GM23338 (cell line): ENCODE data around the gene RBM45. TPM values are rescaled to one million over a fixed set of nuclear protein-coding genes. Genes with fewer than 3 reads are reported as not detected.

ENCODE experiments used
- ATAC-seq: fragments of 200-7000 bp; cut with Tn5 transposase; 3 replicates; pipeline ENCODE4 v1.9.1; 2020
- DNase-seq: peaks from one replicate; pipeline ENCODE4 v3.0.0-alpha.2; 2015; ENCODE audit warnings: low spot score
- H2AFZ ChIP-seq: fragments of 200-600 bp; sonication (generic); 2 replicates; pipeline ENCODE4 v1.8.0; 2016; ENCODE audit warnings: antibody characterized with exemption, mild to moderate bottlenecking, moderate library complexity
- H3F3A ChIP-seq: fragments of 200-600 bp; sonication (generic); replicated peaks from 2 replicates; pipeline ENCODE4 v1.8.0; 2017; ENCODE audit warnings: antibody characterized with exemption, mixed run types, low read depth
- H3K27ac ChIP-seq: fragments of 200-600 bp; sonication (generic); 2 replicates; pipeline ENCODE4 v1.6.1; 2016; ENCODE audit warnings: low read depth
- H3K27me3 ChIP-seq: fragments of 200-600 bp; sonication (generic); 2 replicates; pipeline ENCODE4 v1.8.0; 2016; ENCODE audit warnings: mild to moderate bottlenecking, mixed run types, moderate library complexity; ENCODE audit not compliant: insufficient read depth
- H3K36me3 ChIP-seq: fragments of 200-600 bp; sonication (generic); 2 replicates; pipeline ENCODE4 v1.8.0; 2016; ENCODE audit warnings: mild to moderate bottlenecking; ENCODE audit not compliant: insufficient read depth
- H3K4me1 ChIP-seq: fragments of 200-600 bp; sonication (generic); 2 replicates; pipeline ENCODE4 v1.8.0; 2016; ENCODE audit warnings: mild to moderate bottlenecking, moderate library complexity; ENCODE audit not compliant: insufficient read depth
- H3K4me2 ChIP-seq: fragments of 200-600 bp; sonication (generic); 2 replicates; pipeline ENCODE4 v1.7.1; 2017; ENCODE audit warnings: mixed run types
- H3K4me3 ChIP-seq: fragments of 200-600 bp; sonication (generic); 2 replicates; pipeline ENCODE4 v1.6.1; 2016; ENCODE audit warnings: mixed run types
- H3K79me2 ChIP-seq: fragments of 200-600 bp; sonication (generic); replicated peaks from 2 replicates; pipeline ENCODE4 v1.8.0; 2017; ENCODE audit warnings: mild to moderate bottlenecking; ENCODE audit not compliant: insufficient read depth
- H3K9me2 ChIP-seq: fragments of 200-600 bp; sonication (generic); 2 replicates; pipeline ENCODE4 v1.8.0; 2017; ENCODE audit not compliant: insufficient read depth
- H4K20me1 ChIP-seq: fragments of 200-600 bp; sonication (generic); replicated peaks from 2 replicates; pipeline ENCODE4 v1.8.0; 2017; ENCODE audit warnings: mild to moderate bottlenecking; ENCODE audit not compliant: insufficient read depth
- H3K27ac Mint-ChIP-seq: 2 replicates; pipeline ENCODE4 v1.8.0; 2020; ENCODE audit warnings: inconsistent platforms, mild to moderate bottlenecking, moderate library complexity, mixed read lengths
- H3K27me3 Mint-ChIP-seq: 3 replicates; pipeline ENCODE4 v1.8.0; 2022; ENCODE audit warnings: low read depth, mild to moderate bottlenecking, moderate library complexity, mixed read lengths, inconsistent platforms; ENCODE audit not compliant: insufficient read depth, poor library complexity
- H3K36me3 Mint-ChIP-seq: 3 replicates; pipeline ENCODE4 v1.8.0; 2021; ENCODE audit warnings: low read depth, mild to moderate bottlenecking, inconsistent platforms, moderate library complexity, mixed read lengths
- H3K4me1 Mint-ChIP-seq: 3 replicates; pipeline ENCODE4 v1.8.0; 2020; ENCODE audit warnings: mild to moderate bottlenecking, inconsistent platforms, mixed read lengths
- H3K4me3 Mint-ChIP-seq: 3 replicates; pipeline ENCODE4 v1.8.0; 2021; ENCODE audit warnings: moderate library complexity, mild to moderate bottlenecking, inconsistent platforms, mixed read lengths
- H3K9me3 Mint-ChIP-seq: 3 replicates; pipeline ENCODE4 v1.8.0; 2020; ENCODE audit warnings: moderate library complexity, mild to moderate bottlenecking, inconsistent platforms, mixed read lengths
- EZH2phosphoT487 ChIP-seq: fragments of 200-600 bp; sonication (generic); IDR thresholded peaks from one replicate; pipeline ENCODE4 v1.8.1; 2018; ENCODE audit warnings: antibody characterized with exemption; ENCODE audit not compliant: unreplicated experiment
- NANOG ChIP-seq: IDR thresholded peaks from 2 replicates; pipeline ENCODE4 v1.6.1; 2016; ENCODE audit warnings: antibody characterized with exemption, borderline replicate concordance
- POLR2AphosphoS5 ChIP-seq: IDR thresholded peaks from 2 replicates; pipeline ENCODE4 v1.6.1; 2016; ENCODE audit warnings: antibody characterized with exemption, low read depth
- ZNF114 ChIP-seq: fragments of 250-450 bp; sonication (Bioruptor Pico); IDR thresholded peaks from 2 replicates; pipeline ENCODE4 v1.5.0; 2020; ENCODE audit warnings: mild to moderate bottlenecking, moderate library complexity
- polyA plus RNA-seq: library from polyadenylated mRNA; unstranded; fragments of >200 nt; fragmentation: Nextera tagmentation; extraction: Ambion mirVana; gene quantifications from 2 replicates; pipeline ENCODE4 v1.2.1, GENCODE V29; 2016
- total RNA-seq: library from RNA; depleted of rRNA; stranded (reverse); fragments of >200 nt; shearing (Covaris generic); gene quantifications from 2 replicates; pipeline ENCODE4 v1.2.3, GENCODE V29; 2014
- TF ChIP-seq, protein P1 (sequence below): IDR thresholded peaks from one replicate; pipeline ENCODE4 v1.6.1; 2018; ENCODE audit warnings: antibody characterized with exemption; ENCODE audit not compliant: unreplicated experiment
- TF ChIP-seq, protein P2 (sequence below): fragments of 250-450 bp; sonication (Bioruptor Pico); IDR thresholded peaks from 2 replicates; pipeline ENCODE4 v1.5.0; 2020; ENCODE audit warnings: mild to moderate bottlenecking, moderate library complexity

RBM45 gene
- total and polyA plus RNA-seq, 2 experiments from 2014 or later: 15.8 to 17.1 TPM

DNA sequence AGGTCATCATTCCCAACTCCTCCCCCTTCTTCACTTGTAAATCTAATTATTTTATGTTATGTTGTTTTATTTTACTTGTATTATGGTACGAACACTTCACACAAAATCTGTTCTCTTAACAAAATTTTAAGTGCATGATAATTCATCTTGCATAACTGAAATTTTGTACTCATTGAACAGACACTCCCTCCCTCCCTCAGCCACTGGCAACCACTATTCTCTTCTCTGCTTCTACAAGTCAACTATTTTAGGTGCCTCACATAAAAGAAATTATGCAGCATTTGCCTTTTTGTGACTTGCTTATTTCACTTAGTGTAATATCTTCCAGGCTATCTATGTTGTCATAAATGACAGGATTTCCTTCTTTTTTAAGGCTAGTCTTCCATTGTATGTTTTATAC lies 51.7 kb downstream of the RBM45 start:
- Histone ChIP-seq H3K4me2 (no peak overlapping the region), H3K27me3 (no peaks in the 10 kb centered on the region), H4K20me1 (no peaks in the 10 kb centered on the region), H3K9me2 (no peaks in the 10 kb centered on the region), H3F3A (no peaks in the 10 kb centered on the region), H3K79me2 (no peaks in the 10 kb centered on the region), H3K27ac (no peak overlapping the region), H2AFZ (peak overlapping the region; percentile 28; the same call in 1 of the 2 replicates), H3K36me3 (no peaks in the 10 kb centered on the region), H3K4me3 (no peak overlapping the region), H3K4me1 (no peaks in the 10 kb centered on the region)
- no peak for ATAC-seq
- Mint-ChIP-seq H3K4me1 (no peaks in the 10 kb centered on the region), H3K27me3 (no peaks in the 10 kb centered on the region), H3K4me3 (no peak overlapping the region), H3K27ac (no peak overlapping the region), H3K36me3 (no peaks in the 10 kb centered on the region), H3K9me3 (no peaks in the 10 kb centered on the region)
- TF ChIP-seq, protein P1, sequence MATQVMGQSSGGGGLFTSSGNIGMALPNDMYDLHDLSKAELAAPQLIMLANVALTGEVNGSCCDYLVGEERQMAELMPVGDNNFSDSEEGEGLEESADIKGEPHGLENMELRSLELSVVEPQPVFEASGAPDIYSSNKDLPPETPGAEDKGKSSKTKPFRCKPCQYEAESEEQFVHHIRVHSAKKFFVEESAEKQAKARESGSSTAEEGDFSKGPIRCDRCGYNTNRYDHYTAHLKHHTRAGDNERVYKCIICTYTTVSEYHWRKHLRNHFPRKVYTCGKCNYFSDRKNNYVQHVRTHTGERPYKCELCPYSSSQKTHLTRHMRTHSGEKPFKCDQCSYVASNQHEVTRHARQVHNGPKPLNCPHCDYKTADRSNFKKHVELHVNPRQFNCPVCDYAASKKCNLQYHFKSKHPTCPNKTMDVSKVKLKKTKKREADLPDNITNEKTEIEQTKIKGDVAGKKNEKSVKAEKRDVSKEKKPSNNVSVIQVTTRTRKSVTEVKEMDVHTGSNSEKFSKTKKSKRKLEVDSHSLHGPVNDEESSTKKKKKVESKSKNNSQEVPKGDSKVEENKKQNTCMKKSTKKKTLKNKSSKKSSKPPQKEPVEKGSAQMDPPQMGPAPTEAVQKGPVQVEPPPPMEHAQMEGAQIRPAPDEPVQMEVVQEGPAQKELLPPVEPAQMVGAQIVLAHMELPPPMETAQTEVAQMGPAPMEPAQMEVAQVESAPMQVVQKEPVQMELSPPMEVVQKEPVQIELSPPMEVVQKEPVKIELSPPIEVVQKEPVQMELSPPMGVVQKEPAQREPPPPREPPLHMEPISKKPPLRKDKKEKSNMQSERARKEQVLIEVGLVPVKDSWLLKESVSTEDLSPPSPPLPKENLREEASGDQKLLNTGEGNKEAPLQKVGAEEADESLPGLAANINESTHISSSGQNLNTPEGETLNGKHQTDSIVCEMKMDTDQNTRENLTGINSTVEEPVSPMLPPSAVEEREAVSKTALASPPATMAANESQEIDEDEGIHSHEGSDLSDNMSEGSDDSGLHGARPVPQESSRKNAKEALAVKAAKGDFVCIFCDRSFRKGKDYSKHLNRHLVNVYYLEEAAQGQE: no peak
- TF ChIP-seq EZH2phosphoT487: no peak
- no peak for TF ChIP-seq NANOG
- TF ChIP-seq ZNF114 (CRISPR knock-in tag): no peak
- TF ChIP-seq, protein P2, sequence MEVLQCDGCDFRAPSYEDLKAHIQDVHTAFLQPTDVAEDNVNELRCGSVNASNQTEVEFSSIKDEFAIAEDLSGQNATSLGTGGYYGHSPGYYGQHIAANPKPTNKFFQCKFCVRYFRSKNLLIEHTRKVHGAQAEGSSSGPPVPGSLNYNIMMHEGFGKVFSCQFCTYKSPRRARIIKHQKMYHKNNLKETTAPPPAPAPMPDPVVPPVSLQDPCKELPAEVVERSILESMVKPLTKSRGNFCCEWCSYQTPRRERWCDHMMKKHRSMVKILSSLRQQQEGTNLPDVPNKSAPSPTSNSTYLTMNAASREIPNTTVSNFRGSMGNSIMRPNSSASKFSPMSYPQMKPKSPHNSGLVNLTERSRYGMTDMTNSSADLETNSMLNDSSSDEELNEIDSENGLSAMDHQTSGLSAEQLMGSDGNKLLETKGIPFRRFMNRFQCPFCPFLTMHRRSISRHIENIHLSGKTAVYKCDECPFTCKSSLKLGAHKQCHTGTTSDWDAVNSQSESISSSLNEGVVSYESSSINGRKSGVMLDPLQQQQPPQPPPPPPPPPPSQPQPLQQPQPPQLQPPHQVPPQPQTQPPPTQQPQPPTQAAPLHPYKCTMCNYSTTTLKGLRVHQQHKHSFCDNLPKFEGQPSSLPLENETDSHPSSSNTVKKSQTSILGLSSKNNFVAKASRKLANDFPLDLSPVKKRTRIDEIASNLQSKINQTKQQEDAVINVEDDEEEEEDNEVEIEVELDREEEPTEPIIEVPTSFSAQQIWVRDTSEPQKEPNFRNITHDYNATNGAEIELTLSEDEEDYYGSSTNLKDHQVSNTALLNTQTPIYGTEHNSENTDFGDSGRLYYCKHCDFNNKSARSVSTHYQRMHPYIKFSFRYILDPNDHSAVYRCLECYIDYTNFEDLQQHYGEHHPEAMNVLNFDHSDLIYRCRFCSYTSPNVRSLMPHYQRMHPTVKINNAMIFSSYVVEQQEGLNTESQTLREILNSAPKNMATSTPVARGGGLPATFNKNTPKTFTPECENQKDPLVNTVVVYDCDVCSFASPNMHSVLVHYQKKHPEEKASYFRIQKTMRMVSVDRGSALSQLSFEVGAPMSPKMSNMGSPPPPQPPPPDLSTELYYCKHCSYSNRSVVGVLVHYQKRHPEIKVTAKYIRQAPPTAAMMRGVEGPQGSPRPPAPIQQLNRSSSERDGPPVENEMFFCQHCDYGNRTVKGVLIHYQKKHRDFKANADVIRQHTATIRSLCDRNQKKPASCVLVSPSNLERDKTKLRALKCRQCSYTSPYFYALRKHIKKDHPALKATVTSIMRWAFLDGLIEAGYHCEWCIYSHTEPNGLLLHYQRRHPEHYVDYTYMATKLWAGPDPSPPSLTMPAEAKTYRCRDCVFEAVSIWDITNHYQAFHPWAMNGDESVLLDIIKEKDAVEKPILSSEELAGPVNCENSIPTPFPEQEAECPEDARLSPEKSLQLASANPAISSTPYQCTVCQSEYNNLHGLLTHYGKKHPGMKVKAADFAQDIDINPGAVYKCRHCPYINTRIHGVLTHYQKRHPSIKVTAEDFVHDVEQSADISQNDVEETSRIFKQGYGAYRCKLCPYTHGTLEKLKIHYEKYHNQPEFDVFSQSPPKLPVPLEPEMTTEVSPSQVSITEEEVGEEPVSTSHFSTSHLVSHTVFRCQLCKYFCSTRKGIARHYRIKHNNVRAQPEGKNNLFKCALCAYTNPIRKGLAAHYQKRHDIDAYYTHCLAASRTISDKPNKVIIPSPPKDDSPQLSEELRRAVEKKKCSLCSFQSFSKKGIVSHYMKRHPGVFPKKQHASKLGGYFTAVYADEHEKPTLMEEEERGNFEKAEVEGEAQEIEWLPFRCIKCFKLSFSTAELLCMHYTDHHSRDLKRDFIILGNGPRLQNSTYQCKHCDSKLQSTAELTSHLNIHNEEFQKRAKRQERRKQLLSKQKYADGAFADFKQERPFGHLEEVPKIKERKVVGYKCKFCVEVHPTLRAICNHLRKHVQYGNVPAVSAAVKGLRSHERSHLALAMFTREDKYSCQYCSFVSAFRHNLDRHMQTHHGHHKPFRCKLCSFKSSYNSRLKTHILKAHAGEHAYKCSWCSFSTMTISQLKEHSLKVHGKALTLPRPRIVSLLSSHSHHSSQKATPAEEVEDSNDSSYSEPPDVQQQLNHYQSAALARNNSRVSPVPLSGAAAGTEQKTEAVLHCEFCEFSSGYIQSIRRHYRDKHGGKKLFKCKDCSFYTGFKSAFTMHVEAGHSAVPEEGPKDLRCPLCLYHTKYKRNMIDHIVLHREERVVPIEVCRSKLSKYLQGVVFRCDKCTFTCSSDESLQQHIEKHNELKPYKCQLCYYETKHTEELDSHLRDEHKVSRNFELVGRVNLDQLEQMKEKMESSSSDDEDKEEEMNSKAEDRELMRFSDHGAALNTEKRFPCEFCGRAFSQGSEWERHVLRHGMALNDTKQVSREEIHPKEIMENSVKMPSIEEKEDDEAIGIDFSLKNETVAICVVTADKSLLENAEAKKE (CRISPR knock-in tag): no peak
- TF ChIP-seq POLR2AphosphoS5: no peak
- DNase-seq: no peak
